ENCODE results near the gene KDELR3. TPM values are rescaled to one million over a fixed set of nuclear protein-coding genes. Genes with fewer than 3 reads are reported as not detected.

Gene KDELR3
- polyA plus RNA-seq, 1 of the 3 experiments (the other 2 are of a cell fraction), result 17.1 TPM

DNA sequence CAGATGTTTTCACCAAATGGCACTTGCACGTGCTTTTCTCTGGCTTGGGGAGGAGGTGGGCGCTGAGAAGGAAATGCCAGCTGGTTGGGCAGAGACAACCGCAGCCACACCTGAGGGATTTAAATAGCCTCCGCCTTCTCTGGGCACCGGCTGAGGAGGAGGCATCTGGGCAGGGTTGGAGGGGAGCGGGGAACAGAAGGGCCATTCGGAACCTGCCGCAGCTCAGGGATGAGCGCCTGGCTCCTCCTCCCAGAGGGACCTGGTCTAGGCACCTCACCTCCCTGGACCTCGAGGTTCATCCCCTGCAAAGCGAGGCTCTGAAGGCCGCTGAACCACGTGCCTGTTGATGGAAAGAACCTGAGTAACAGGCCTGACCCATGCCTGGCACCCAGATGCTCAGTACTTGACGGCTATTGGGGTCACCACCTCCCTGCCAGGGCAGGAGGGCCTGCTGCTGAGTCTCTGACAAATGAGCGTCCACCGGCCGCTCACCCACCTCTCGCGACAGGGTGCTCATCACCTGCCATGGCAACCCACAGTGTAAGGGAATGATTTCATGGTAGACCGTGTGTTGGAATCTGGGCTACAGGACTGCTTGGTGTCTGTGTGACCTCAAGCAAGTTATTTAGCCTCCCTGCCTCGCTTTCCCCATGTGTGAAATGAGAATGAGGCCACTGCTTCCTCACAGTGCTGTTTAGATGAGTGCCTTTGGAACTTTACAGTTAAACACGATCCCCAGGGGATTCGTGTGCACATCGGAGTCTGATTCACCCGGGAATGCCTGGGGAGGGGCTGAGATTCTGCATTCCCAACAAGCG is 2.0 kb upstream of the KDELR3 start:
- Histone ChIP-seq H3K9me2 (no peaks in the 10 kb centered on the region), H3K36me3 (replicated peaks in 1 of 2; ENCODE audit: control insufficient read depth in 1 of 2, insufficient read depth in 2 of 2, low read length in 1 of 2) (no peaks in the 10 kb centered on the region), H3K4me2 (no peak overlapping the region), H2AFZ (ENCODE audit: low read depth) (no peak overlapping the region), H3K9ac (no peak overlapping the region), H3K4me1 (ENCODE audit: control insufficient read depth in 1 of 2, insufficient read depth in 2 of 2, low read depth in 1 of 2, low read length in 1 of 2) (peaks cover 0 to 10% of the 10 kb centered on the region in 2 experiments; a peak in 1 of 4 replicates), H3K79me2 (ENCODE audit: insufficient read depth) (no peaks in the 10 kb centered on the region), H3K27me3 (ENCODE audit: insufficient read depth) (no peaks in the 10 kb centered on the region), H3K9me3 (no peaks in the 10 kb centered on the region), H4K20me1 (ENCODE audit: insufficient read depth) (no peaks in the 10 kb centered on the region), H3K27ac (ENCODE audit: low read depth in 2 of 2, low read length in 1 of 2) (no peak overlapping the region), H3K4me3 (ENCODE audit: low read depth in 2 of 2, low read length in 1 of 2) (no peak overlapping the region), H3F3A (replicated peaks; ENCODE audit: insufficient read depth) (no peaks in the 10 kb centered on the region)
- no peak for TF ChIP-seq CHD2 (IDR thresholded peaks at IDR 0.05; ENCODE audit: low read length, partially characterized antibody)
- TF ChIP-seq, protein P1, sequence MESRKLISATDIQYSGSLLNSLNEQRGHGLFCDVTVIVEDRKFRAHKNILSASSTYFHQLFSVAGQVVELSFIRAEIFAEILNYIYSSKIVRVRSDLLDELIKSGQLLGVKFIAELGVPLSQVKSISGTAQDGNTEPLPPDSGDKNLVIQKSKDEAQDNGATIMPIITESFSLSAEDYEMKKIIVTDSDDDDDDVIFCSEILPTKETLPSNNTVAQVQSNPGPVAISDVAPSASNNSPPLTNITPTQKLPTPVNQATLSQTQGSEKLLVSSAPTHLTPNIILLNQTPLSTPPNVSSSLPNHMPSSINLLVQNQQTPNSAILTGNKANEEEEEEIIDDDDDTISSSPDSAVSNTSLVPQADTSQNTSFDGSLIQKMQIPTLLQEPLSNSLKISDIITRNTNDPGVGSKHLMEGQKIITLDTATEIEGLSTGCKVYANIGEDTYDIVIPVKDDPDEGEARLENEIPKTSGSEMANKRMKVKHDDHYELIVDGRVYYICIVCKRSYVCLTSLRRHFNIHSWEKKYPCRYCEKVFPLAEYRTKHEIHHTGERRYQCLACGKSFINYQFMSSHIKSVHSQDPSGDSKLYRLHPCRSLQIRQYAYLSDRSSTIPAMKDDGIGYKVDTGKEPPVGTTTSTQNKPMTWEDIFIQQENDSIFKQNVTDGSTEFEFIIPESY (IDR thresholded peaks at IDR 0.05; ENCODE audit: borderline replicate concordance, low read depth), result no peak
- no peak for TF ChIP-seq FOSL2 (IDR thresholded peaks at IDR 0.05; ENCODE audit: borderline replicate concordance, low read depth)
- no peak for TF ChIP-seq TEAD4 (IDR thresholded peaks at IDR 0.05; ENCODE audit: borderline replicate concordance, insufficient read depth)
- TF ChIP-seq, protein P2, sequence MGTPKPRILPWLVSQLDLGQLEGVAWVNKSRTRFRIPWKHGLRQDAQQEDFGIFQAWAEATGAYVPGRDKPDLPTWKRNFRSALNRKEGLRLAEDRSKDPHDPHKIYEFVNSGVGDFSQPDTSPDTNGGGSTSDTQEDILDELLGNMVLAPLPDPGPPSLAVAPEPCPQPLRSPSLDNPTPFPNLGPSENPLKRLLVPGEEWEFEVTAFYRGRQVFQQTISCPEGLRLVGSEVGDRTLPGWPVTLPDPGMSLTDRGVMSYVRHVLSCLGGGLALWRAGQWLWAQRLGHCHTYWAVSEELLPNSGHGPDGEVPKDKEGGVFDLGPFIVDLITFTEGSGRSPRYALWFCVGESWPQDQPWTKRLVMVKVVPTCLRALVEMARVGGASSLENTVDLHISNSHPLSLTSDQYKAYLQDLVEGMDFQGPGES (IDR thresholded peaks at IDR 0.05; ENCODE audit: low read depth, low read length), result no peak
- TF ChIP-seq FOXJ3 (CRISPR knock-in tag; IDR thresholded peaks at IDR 0.05), result no peak
- no peak for TF ChIP-seq SIN3A (IDR thresholded peaks at IDR 0.05; ENCODE audit: borderline replicate concordance, low read depth, low read length)
- TF ChIP-seq, protein P3, sequence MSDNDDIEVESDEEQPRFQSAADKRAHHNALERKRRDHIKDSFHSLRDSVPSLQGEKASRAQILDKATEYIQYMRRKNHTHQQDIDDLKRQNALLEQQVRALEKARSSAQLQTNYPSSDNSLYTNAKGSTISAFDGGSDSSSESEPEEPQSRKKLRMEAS (IDR thresholded peaks at IDR 0.05; ENCODE audit: low read depth), result no peak
- no peak for TF ChIP-seq RAD21 (IDR thresholded peaks at IDR 0.05; ENCODE audit: low read length)
- TF ChIP-seq, protein P4, sequence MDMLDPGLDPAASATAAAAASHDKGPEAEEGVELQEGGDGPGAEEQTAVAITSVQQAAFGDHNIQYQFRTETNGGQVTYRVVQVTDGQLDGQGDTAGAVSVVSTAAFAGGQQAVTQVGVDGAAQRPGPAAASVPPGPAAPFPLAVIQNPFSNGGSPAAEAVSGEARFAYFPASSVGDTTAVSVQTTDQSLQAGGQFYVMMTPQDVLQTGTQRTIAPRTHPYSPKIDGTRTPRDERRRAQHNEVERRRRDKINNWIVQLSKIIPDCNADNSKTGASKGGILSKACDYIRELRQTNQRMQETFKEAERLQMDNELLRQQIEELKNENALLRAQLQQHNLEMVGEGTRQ (IDR thresholded peaks at IDR 0.05; ENCODE audit: borderline replicate concordance, low read depth, low read length), result no peak
- no peak for TF ChIP-seq MXI1 (IDR thresholded peaks at IDR 0.05; ENCODE audit: low read depth, low read length)
- TF ChIP-seq SMC3 (IDR thresholded peaks at IDR 0.05; ENCODE audit: low read depth, low read length), result no peak
- no peak for TF ChIP-seq JUND (IDR thresholded peaks at IDR 0.05)
- 68% methylated on average over 6 of the region's 26 CpGs for WGBS (ENCODE audit: low lambda C conversion rate)
- CTCF ChIA-PET, result no interaction called here
- POLR2A ChIA-PET, result no interaction called here
- no peak for DNase-seq
